A549 (cell line): ENCODE measurements around the gene CA12. TPM values are rescaled to one million over a fixed set of nuclear protein-coding genes. Genes with fewer than 3 reads are reported as not detected.

Source experiments
- ATAC-seq, 2 experiments: fragments of 200-7000 bp in 1 of 2; fragments of >200 bp in 1 of 2; cut with Nextera tagmentation in 1 of 2; cut with Tn5 transposase in 1 of 2; 3 replicates each; pipeline versions ENCODE4 v1.8.0 to v1.9.1; 2018 to 2020; ENCODE audit warnings: mild to moderate bottlenecking in 1 of 2, moderate library complexity in 1 of 2
- CTCF ChIA-PET: fragments of 300-600 bp; sonication (Branson Sonifier 250); formaldehyde crosslinking; extraction: SDS; loops from one replicate; lab custom pipeline; 2021; ENCODE audit warnings: antibody characterized with exemption, inconsistent platforms; lab: Yijun Ruan, JAX
- POLR2A ChIA-PET: fragments of 350-600 bp; formaldehyde crosslinking; extraction: SDS; loops from one replicate; lab custom pipeline; 2021; ENCODE audit warnings: antibody characterized with exemption, inconsistent platforms; lab: Yijun Ruan, JAX
- DNase-seq, 2 experiments: peaks; one replicate each; pipeline versions ENCODE4 v3.0.0 to v3.0.0-alpha.2; 2011 to 2016; ENCODE audit warnings: low read depth in 1 of 2, low spot score in 1 of 2
- FAIRE-seq: peaks from 2 replicates; lab custom pipeline; 2011; peaks lifted over from hg19 to GRCh38; lab: Jason Lieb, UNC
- H3K27ac ChIP-seq, 2 experiments: fragments of >200 bp; sonication (Bioruptor Twin); formaldehyde crosslinking; 3 replicates each; pipeline ENCODE4 v1.5.1; 2016 to 2017
- H3K4me1 ChIP-seq: fragments of >200 bp; sonication (Bioruptor Twin); formaldehyde crosslinking; 3 replicates; pipeline ENCODE4 v1.6.1; 2016
- H3K4me2 ChIP-seq: fragments of >200 bp; sonication (Bioruptor Twin); formaldehyde crosslinking; 3 replicates; pipeline ENCODE4 v1.6.1; 2016
- H3K4me3 ChIP-seq: fragments of >200 bp; sonication (Bioruptor Twin); formaldehyde crosslinking; 3 replicates; pipeline ENCODE4 v1.5.1; 2016
- H3K9me3 ChIP-seq: fragments of >200 bp; sonication (Bioruptor Twin); formaldehyde crosslinking; 3 replicates; pipeline ENCODE4 v1.6.1; 2016
- ATOH8 ChIP-seq: fragments of 250-450 bp; sonication (Bioruptor Pico); IDR thresholded peaks from 2 replicates; pipeline ENCODE4 v1.5.0; 2020; ENCODE audit warnings: low read depth, mild to moderate bottlenecking, moderate library complexity
- BHLHE40 ChIP-seq: IDR thresholded peaks from 2 replicates; pipeline ENCODE4 v1.6.1; 2012; ENCODE audit warnings: low read depth, low read length, inconsistent platforms
- CHD4 ChIP-seq: fragments of 200-600 bp; sonication (generic); IDR thresholded peaks from 2 replicates; pipeline ENCODE4 v1.6.1; 2016; ENCODE audit warnings: antibody characterized with exemption, mild to moderate bottlenecking, borderline replicate concordance
- CTCF ChIP-seq: fragments of >200 bp; sonication (Bioruptor Twin); formaldehyde crosslinking; IDR thresholded peaks from 3 replicates; pipeline ENCODE4 v1.5.1; 2016
- EHF ChIP-seq: fragments of 250-450 bp; sonication (Bioruptor Pico); IDR thresholded peaks from 2 replicates; pipeline ENCODE4 v1.5.0; 2020; ENCODE audit warnings: mild to moderate bottlenecking
- ELK1 ChIP-seq: fragments of 150-350 bp; IDR thresholded peaks from 2 replicates; pipeline ENCODE4 v1.6.1; 2014; ENCODE audit warnings: low read depth, mild to moderate bottlenecking, low read length
- EP300 ChIP-seq, 2 experiments: fragments of >200 bp; sonication (Bioruptor Twin); formaldehyde crosslinking; IDR thresholded peaks; 2 replicates in 1 of 2; 3 replicates in 1 of 2; pipeline ENCODE4 v1.6.1; 2016 to 2017
- FOSL2 ChIP-seq, 2 experiments: fragments of 450-650 bp in 1 of 2; fragments of >200 bp in 1 of 2; sonication (Bioruptor Twin) in 1 of 2; formaldehyde crosslinking; IDR thresholded peaks; 2 replicates each; pipeline versions ENCODE4 v1.5.0 to v1.6.1; 2016 to 2020; ENCODE audit warnings: mild to moderate bottlenecking in 1 of 2, moderate library complexity in 1 of 2
- HMGXB4 ChIP-seq: fragments of 250-450 bp; sonication (Bioruptor Pico); IDR thresholded peaks from 2 replicates; pipeline ENCODE4 v1.5.0; 2021; ENCODE audit warnings: mild to moderate bottlenecking, moderate library complexity, borderline replicate concordance
- HOXB13 ChIP-seq: fragments of 250-450 bp; sonication (Bioruptor Pico); IDR thresholded peaks from 2 replicates; pipeline ENCODE4 v1.5.0; 2020; ENCODE audit warnings: low read depth, mild to moderate bottlenecking, moderate library complexity
- JUN ChIP-seq, 2 experiments: fragments of >200 bp; sonication (Bioruptor Twin); formaldehyde crosslinking; IDR thresholded peaks; 2 replicates in 1 of 2; 3 replicates in 1 of 2; pipeline ENCODE4 v1.6.1; 2016 to 2017
- KDM1A ChIP-seq: fragments of 200-600 bp; sonication (generic); IDR thresholded peaks from 2 replicates; pipeline ENCODE4 v1.6.1; 2016; ENCODE audit warnings: low read depth, mild to moderate bottlenecking
- MYC ChIP-seq: IDR thresholded peaks from 2 replicates; pipeline ENCODE4 v1.6.1; 2012; ENCODE audit warnings: mild to moderate bottlenecking, inconsistent platforms, low read length, improper control_type of control experiment, borderline replicate concordance
- NFE2L2 ChIP-seq: fragments of 150-350 bp; conservative IDR thresholded peaks from 2 replicates; pipeline ENCODE4 v1.6.1; 2014; ENCODE audit warnings: low read length
- RAD21 ChIP-seq, 2 experiments: fragments of >200 bp in 1 of 2; sonication (Bioruptor Twin) in 1 of 2; formaldehyde crosslinking in 1 of 2; IDR thresholded peaks in 1 of 2; conservative IDR thresholded peaks in 1 of 2; 2 replicates in 1 of 2; 3 replicates in 1 of 2; pipeline ENCODE4 v1.6.1; 2012 to 2018; ENCODE audit warnings: inconsistent platforms in 1 of 2
- RNF2 ChIP-seq: fragments of 200-600 bp; sonication (generic); IDR thresholded peaks from 2 replicates; pipeline ENCODE4 v1.6.1; 2016; ENCODE audit warnings: low read depth, mild to moderate bottlenecking, antibody characterized with exemption, moderate library complexity, borderline replicate concordance
- TP53 ChIP-seq: fragments of 250-450 bp; sonication (Bioruptor Pico); IDR thresholded peaks from 2 replicates; pipeline ENCODE4 v1.5.0; 2021; ENCODE audit warnings: mild to moderate bottlenecking, moderate library complexity
- ZSCAN20 ChIP-seq: fragments of 250-450 bp; sonication (Bioruptor Pico); IDR thresholded peaks from 2 replicates; pipeline ENCODE4 v1.8.0; 2022; ENCODE audit warnings: mild to moderate bottlenecking, moderate library complexity
- WGBS: methylation state at CpG from one replicate; pipeline ENCODE4 v1.1.6; 2017; ENCODE audit errors: missing lambda C conversion rate; 5-methylcytosine and 5-hydroxymethylcytosine counted together
- polyA plus RNA-seq, 4 experiments: library from polyadenylated mRNA; depleted of rRNA in 3 of 4; stranded (reverse); fragments of >200 nt; fragmentation: RNase III in 1 of 4; extraction: RNeasy Plus Mini Kit Qiagen cat#74134 plus additional on column Dnase treatment in 1 of 4; gene quantifications; 2 replicates in 3 of 4; 3 replicates in 1 of 4; pipeline ENCODE4 v1.2.3, GENCODE V29; 2011 to 2017

The CA12 gene
- polyA plus RNA-seq, 2 of the 4 experiments (the other 2 are of a cell fraction), result 129 to 323 TPM

GRCh38 chr15:63347074-63347857 lies 34.4 kb downstream of the CA12 start:
- ATAC-seq, result no peak
- no peaks in the 10 kb centered on the region for H3K9me3 ChIP-seq
- no peak overlapping the region for H3K4me2 ChIP-seq
- no peak overlapping the region for H3K4me3 ChIP-seq
- H3K27ac ChIP-seq, result peak overlapping the region in 1 of 2 experiments; percentile 64; a peak in 3 of 6 replicates
- 87% methylated on average over 6 of the region's 6 CpGs for WGBS
- no peak for FAIRE-seq
- CTCF ChIA-PET, result interaction anchor here (1.1 to 2.5 kb wide), 3 partner anchors 13 to 56 kb away, joined by 3 to 5 read pairs (median 4); no protein-coding TSS in a partner anchor
- POLR2A ChIA-PET, result no interaction called here
- peaks cover 62% of the 10 kb centered on the region for H3K4me1 ChIP-seq
- no peak for TF ChIP-seq HOXB13
- no peak for TF ChIP-seq RNF2
- no peak for TF ChIP-seq CTCF
- TF ChIP-seq MYC, result no peak
- TF ChIP-seq KDM1A, result no peak
- TF ChIP-seq CHD4, result no peak
- TF ChIP-seq TP53, result no peak
- no peak for TF ChIP-seq ZSCAN20
- no peak for DNase-seq

GRCh38 chr15:63345391-63345752 lies 36.3 kb downstream of the CA12 start:
- CTCF ChIA-PET, result interaction anchor here (2.2 kb wide), 1 partner anchor 121 kb away, joined by 4 read pairs; no protein-coding TSS in a partner anchor
- no peak for FAIRE-seq

More at GRCh38 chr15:63345391-63345752, 36.3 kb downstream of the CA12 start:
- Histone ChIP-seq H3K27ac (peak overlapping the region; percentile 42 to 57; a peak in 5 of 6 replicates), H3K4me3 (no peak overlapping the region), H3K9me3 (no peaks in the 10 kb centered on the region), H3K4me1 (peaks cover 49% of the 10 kb centered on the region), H3K4me2 (peak overlapping the region; percentile 33; the same call in 2 of the 3 replicates)
- no peak for DNase-seq
- WGBS, result 94% methylated on average over 14 of the region's 14 CpGs
- POLR2A ChIA-PET, result no interaction called here
- no peak for ATAC-seq
- TF ChIP-seq RAD21 (conservative IDR thresholded peaks at IDR 0.05 in 1 of 2, IDR thresholded peaks at IDR 0.05 in 1 of 2) (no peak), BHLHE40 (no peak), JUN (IDR thresholded peaks at IDR 0.05) (no peak), ATOH8 (no peak), ELK1 (no peak), EHF (CRISPR knock-in tag) (no peak), NFE2L2 (no peak), EP300 (IDR thresholded peaks at IDR 0.05) (no peak), FOSL2 (IDR thresholded peaks at IDR 0.05) (no peak), FOSL2 (CRISPR knock-in tag; IDR thresholded peaks at IDR 0.05) (no peak), HMGXB4 (no peak)
